GM18502 (cell line): ENCODE results near the gene MYMK.

Experiments
- ATAC-seq: cut with Tn5 transposase; IDR thresholded peaks from one replicate; pipeline ENCODE4 v1.9.1; 2021; ENCODE audit warnings: mild to moderate bottlenecking; ENCODE audit not compliant: unreplicated experiment, poor library complexity

The MYMK gene

DNA sequence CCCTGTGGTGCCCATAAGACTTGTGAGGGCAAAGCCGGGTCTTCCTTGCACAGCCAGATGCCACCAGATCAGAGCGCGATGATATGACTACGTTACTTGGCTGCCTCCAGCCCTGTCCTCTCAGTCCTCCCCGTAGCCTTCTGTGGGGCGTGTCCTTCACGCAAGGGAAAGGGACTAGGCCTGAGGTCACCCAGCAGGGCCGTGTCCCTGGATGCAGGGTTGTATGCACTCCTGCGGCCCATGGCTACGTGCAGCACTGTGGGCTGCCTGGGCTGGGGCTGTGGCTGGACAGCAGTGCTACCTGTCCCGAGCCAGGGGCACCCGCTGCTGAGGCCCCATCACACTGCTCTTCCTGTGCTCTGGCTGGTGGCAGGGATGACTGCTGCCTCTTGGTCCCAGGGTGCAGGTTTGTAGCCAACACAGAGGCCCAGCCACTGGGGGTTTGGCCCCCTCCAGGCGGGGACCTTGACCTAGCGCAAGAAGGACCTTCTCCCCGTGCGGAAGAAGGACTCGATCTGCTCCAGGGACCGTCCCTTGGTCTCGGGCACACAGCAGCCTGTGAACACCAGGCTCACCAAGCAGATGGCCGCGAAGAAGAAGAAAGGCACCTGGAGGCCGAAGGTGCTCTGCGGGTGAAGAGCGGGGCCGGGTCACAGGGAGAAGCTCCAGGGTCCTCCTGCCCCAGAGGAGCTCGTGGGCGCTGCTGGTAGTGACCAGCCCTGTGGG is 53.0 kb downstream of the MYMK start:
- no peak for ATAC-seq

DNA sequence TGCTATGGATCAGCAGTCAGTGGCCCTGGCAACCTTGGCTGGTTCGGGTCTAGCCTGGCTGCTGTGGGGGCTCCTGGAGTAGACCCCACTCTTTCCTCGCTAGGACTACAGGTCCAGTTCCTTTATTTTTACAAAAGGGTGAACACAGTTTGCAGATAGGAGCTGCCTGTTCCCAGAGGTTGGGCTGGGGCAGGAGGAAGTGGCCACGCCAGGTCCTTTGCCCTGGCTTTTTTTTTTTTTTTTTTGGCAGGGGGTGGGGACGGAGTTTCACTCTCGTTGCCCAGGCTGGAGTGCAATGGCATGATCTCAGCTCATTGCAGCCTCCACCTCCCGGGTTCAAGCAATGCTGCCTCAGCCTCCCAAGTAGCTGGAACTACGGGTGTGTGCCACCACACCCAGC is 53.8 kb downstream of the MYMK start:
- no peak for ATAC-seq

DNA sequence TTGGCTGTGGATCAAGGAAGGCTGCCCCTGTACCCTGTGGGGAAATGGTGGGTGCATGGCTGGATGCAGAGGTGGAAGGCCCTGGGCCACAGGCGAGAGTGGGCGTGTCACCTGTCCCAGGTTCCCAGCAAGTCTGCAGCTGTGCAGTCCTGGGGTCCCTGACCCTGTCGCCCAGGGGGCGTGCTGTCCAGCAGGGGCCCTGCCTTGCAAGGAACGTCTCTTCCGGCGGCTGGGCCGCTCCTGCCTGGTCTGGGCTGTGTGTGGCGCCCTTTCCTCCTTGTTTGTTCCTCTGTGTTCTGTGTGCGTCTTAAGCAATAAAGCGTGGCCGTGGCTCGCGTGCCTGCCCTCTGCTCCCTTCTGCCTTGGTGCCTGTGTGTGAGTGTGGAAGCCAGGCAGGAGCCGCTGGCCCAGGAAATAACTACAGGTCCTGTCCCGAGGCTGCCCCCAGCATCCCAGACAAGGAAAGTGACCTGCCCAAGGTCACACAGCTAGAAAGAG is 54.3 kb downstream of the MYMK start:
- ATAC-seq, result no peak

DNA sequence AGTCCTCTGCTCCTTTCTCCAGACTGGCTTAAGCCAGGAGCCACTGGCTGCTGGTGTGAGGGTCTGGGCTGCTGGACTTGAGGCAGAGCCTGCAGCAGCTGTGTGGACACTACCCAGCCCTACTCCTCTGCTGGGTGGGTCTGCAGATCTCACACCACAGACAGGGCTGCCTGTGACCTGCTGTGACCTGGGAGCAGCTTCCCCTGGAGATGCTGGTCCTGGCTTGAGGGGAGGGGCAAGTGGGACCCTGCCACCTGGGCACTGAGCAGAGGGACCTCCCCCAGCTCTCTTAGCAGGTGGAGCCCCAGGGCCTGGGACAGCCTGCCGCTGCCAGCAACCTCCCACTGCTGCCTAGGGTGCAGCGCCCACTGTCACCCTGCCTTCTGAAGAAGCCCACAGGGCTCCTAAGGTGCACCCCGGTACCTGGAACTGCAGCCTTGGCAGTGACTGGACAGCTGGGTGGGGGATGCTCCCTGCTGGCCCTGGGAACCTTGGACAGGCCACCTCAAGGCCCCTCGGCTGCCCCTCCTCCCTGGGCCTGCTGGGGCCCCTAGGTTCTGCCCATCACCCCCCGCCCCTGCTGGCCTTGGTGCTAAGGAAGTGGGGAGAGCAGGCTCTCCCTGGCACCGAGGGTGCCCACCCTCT is 55.9 kb downstream of the MYMK start:
- no peak for ATAC-seq

DNA sequence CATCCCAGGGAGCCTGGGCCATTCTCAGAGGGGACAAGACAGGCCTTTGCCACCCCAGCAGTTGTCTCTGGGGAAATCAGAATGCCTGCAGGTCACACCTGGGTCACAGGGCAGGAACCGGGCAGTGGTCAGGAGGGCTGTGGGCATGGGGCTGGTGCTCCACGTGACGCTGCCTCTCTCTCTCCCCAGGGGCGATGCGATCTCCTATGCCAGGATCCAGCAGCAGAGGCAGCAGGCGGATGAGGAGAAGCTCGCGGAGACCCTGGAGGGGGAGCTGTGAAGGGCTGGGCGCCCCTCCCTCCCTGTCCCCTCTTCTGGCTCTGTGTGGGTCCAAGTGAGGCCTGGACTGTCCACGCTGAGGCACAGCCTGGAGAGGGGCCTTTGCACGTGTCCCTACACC is 56.4 kb downstream of the MYMK start:
- ATAC-seq, result no peak

DNA sequence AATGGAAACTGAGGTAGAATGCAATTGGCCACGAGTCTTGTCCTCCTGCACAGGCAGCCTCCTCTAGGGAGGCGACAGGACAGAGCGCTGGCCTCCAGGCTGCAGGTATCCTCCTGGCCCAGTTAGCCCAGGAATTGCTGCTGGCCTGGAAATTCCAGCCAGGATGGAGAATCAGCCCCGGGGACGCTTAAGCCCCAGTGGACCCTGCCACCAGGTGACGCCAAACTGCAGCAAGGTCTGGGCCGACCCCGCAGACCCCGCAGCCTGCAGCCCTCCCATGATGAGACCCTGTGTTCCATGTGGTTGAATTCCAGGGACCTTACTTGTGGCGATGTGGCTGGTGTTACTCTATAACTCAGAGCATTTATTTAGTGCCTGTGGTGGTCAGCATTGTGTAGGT is 57.7 kb downstream of the MYMK start:
- ATAC-seq, result no peak

DNA sequence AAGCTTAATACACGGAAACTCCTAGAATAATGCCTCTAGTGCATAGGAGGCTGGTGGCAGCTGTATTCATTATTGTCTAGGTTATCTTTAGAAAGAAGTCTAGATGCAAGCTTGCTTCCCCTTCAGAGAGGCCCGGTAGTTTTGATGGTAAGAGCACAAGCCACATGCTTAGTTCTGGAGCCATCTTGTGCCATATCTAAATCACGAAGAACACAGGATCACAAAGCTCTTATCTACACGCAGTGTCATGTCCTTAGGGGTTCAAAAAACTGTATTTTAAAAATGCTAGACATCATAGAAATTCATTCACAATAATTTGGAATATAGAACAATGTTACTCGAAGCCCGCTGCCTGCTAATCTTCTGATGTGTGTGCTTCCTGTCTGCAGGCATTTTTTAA is 58.8 kb downstream of the MYMK start:
- ATAC-seq, result no peak

DNA sequence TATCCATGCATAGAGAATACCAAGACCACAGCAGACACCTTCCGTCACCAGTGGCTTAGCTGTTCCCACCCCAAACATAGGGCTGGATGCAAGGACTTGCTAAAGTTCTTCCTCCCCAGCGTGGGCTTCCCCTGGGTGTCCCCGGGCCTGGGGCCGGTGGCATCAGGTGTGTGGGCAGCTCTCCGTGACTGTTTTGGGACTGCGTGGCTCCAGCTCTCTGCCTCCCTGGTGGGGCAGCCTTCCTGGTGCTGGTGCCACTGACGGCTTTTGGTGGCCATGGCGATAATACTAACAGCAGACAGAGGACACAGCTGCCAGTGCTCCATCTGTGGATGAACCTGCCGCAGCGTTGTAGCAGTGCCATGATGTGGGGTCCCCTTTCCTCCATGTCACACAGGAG is 60.1 kb downstream of the MYMK start:
- no peak for ATAC-seq
